ENCODE data around the gene PMIS2. TPM values are rescaled to one million over a fixed set of nuclear protein-coding genes. Genes with fewer than 3 reads are reported as not detected.

The PMIS2 gene
- total RNA-seq, 1 donor from 2014 or later, result not detected

DNA sequence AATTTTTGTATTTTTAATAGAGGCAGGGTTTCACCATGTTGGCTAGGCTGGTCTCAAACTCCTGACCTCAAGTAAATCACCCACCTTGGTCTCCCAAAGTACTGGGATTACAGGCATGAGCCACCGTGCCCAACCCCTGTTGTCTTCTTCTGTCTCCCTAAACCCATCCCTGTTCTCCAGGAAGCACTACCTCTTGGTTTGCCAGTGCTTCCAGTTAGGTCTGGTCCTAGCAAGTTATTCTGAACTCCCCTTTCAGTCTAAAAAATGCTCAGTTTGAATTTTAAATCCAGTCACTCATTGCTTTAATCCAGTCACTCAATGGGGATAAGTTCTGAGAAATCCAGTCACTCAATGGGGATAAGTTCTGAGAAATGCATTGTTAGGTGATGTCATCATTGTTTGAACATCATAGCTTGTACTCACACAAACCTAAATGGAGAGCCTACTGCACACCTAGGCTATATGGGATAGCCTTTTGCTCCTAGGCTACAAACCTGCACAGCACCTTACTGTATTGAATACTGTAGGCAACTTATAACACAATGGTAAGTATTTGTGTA lies 14.5 kb upstream of the PMIS2 start:
- no peak overlapping the region for H3K4me3 ChIP-seq (ENCODE audit: insufficient read depth, low read depth, low read length)
- no peak overlapping the region for H3K4me3 Mint-ChIP-seq (ENCODE audit: unreplicated experiment)
- no peak overlapping the region for H2AFZ ChIP-seq (ENCODE audit: low read depth, low read length)
- H3K4me1 ChIP-seq (ENCODE audit: insufficient read depth, low read length), result no peaks in the 10 kb centered on the region
- H3K27me3 ChIP-seq (ENCODE audit: insufficient read depth, low read length), result no peaks in the 10 kb centered on the region
- no peaks in the 10 kb centered on the region for H3K4me1 Mint-ChIP-seq (ENCODE audit: low read depth, unreplicated experiment)
- peaks cover 13% of the 10 kb centered on the region for H3K9me3 Mint-ChIP-seq (ENCODE audit: unreplicated experiment)
- no peak overlapping the region for H3K9ac ChIP-seq (ENCODE audit: low read length)
- no peak for DNase-seq (ENCODE audit: low read depth)
- no peak overlapping the region for H3K27ac ChIP-seq (ENCODE audit: low read depth, low read length)
- no peak for FAIRE-seq
- H3K9me3 ChIP-seq (ENCODE audit: insufficient read depth, low read depth, low read length), result peaks cover 6% of the 10 kb centered on the region
- no peaks in the 10 kb centered on the region for H3K36me3 Mint-ChIP-seq (ENCODE audit: low read depth, unreplicated experiment)
- H4K20me1 ChIP-seq (ENCODE audit: insufficient read depth, low read length), result no peaks in the 10 kb centered on the region
- TF ChIP-seq, protein P1, sequence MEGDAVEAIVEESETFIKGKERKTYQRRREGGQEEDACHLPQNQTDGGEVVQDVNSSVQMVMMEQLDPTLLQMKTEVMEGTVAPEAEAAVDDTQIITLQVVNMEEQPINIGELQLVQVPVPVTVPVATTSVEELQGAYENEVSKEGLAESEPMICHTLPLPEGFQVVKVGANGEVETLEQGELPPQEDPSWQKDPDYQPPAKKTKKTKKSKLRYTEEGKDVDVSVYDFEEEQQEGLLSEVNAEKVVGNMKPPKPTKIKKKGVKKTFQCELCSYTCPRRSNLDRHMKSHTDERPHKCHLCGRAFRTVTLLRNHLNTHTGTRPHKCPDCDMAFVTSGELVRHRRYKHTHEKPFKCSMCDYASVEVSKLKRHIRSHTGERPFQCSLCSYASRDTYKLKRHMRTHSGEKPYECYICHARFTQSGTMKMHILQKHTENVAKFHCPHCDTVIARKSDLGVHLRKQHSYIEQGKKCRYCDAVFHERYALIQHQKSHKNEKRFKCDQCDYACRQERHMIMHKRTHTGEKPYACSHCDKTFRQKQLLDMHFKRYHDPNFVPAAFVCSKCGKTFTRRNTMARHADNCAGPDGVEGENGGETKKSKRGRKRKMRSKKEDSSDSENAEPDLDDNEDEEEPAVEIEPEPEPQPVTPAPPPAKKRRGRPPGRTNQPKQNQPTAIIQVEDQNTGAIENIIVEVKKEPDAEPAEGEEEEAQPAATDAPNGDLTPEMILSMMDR (IDR thresholded peaks at IDR 0.05; ENCODE audit: insufficient read depth, low read depth, low read length), result no peak
- TF ChIP-seq EZH2 (IDR thresholded peaks at IDR 0.05; ENCODE audit: insufficient read depth, low read length), result no peak
- H3K4me2 ChIP-seq (ENCODE audit: low read length), result no peak overlapping the region
- no peaks in the 10 kb centered on the region for H3K36me3 ChIP-seq (ENCODE audit: insufficient read depth, low read length)
- no peaks in the 10 kb centered on the region for H3K79me2 ChIP-seq (ENCODE audit: insufficient read depth, low read length)
- no peak overlapping the region for H3K27ac Mint-ChIP-seq (ENCODE audit: unreplicated experiment)
- H3K27me3 Mint-ChIP-seq (ENCODE audit: low read depth, unreplicated experiment), result peaks cover 44% of the 10 kb centered on the region

DNA sequence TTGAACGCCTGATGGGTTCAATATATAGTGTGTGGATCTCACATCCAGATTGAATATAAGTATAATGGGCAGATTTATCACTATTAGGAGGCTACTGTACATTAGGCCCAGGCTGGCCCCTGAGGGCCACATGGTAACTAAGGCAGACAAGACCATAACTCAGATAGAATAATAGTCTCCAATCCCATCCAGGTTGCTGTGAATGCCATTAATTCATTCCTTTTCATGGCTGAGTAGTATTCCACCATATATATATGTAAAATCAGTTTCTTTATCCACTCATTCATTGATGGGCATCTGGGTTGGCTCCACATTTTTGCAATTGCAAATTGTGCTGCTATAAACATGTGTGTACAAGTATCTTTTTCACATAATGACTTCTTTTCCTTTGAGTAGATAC lies 8.1 kb upstream of the PMIS2 start:
- TF ChIP-seq, protein P1 (IDR thresholded peaks at IDR 0.05; ENCODE audit: insufficient read depth, low read depth, low read length), result no peak
- Histone ChIP-seq H3K4me3 (ENCODE audit: insufficient read depth, low read depth, low read length) (no peak overlapping the region), H3K9ac (ENCODE audit: low read length) (no peak overlapping the region), H3K36me3 (ENCODE audit: insufficient read depth, low read length) (no peaks in the 10 kb centered on the region), H2AFZ (ENCODE audit: low read depth, low read length) (no peak overlapping the region), H3K79me2 (ENCODE audit: insufficient read depth, low read length) (no peaks in the 10 kb centered on the region), H3K4me1 (ENCODE audit: insufficient read depth, low read length) (no peaks in the 10 kb centered on the region), H3K9me3 (ENCODE audit: insufficient read depth, low read depth, low read length) (peaks cover 10% of the 10 kb centered on the region), H4K20me1 (ENCODE audit: insufficient read depth, low read length) (no peaks in the 10 kb centered on the region), H3K27ac (ENCODE audit: low read depth, low read length) (no peak overlapping the region), H3K4me2 (ENCODE audit: low read length) (no peak overlapping the region), H3K27me3 (ENCODE audit: insufficient read depth, low read length) (no peaks in the 10 kb centered on the region)
- Mint-ChIP-seq H3K9me3 (ENCODE audit: unreplicated experiment) (peaks cover 23% of the 10 kb centered on the region), H3K4me3 (ENCODE audit: unreplicated experiment) (no peak overlapping the region), H3K4me1 (ENCODE audit: low read depth, unreplicated experiment) (no peaks in the 10 kb centered on the region), H3K27ac (ENCODE audit: unreplicated experiment) (no peak overlapping the region), H3K27me3 (ENCODE audit: low read depth, unreplicated experiment) (peaks cover 32% of the 10 kb centered on the region), H3K36me3 (ENCODE audit: low read depth, unreplicated experiment) (no peaks in the 10 kb centered on the region)
- DNase-seq (ENCODE audit: low read depth) (no peak), FAIRE-seq (no peak)

DNA sequence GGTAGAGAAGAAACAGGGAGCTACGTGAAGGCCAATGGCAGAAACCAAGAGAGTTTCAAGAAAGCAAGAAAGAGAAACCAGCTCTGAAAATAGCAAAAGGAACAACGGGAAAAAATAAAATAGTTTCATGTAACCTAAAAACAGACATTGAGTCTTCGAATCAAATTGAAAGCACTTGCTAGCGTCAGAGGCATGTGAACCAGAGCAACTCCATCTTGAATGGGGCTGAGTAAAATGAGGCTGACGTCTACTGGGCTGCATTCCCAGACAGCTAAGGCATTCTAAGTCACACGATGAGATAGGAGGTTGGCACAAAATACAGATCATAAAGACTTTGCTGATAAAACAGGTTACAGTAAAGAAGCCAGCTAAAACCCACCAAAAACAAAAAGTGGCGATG lies 7.3 kb upstream of the PMIS2 start:
- H3K4me1 ChIP-seq (ENCODE audit: insufficient read depth, low read length), result no peaks in the 10 kb centered on the region
- H3K9me3 ChIP-seq (ENCODE audit: insufficient read depth, low read depth, low read length), result peaks cover 10% of the 10 kb centered on the region
- DNase-seq (ENCODE audit: low read depth), result no peak
- TF ChIP-seq, protein P1 (IDR thresholded peaks at IDR 0.05; ENCODE audit: insufficient read depth, low read depth, low read length), result no peak
- no peak for TF ChIP-seq EZH2 (IDR thresholded peaks at IDR 0.05; ENCODE audit: insufficient read depth, low read length)
- no peaks in the 10 kb centered on the region for H4K20me1 ChIP-seq (ENCODE audit: insufficient read depth, low read length)
- no peaks in the 10 kb centered on the region for H3K27me3 ChIP-seq (ENCODE audit: insufficient read depth, low read length)
- no peaks in the 10 kb centered on the region for H3K4me1 Mint-ChIP-seq (ENCODE audit: low read depth, unreplicated experiment)
- no peak overlapping the region for H3K27ac Mint-ChIP-seq (ENCODE audit: unreplicated experiment)
- peaks cover 29% of the 10 kb centered on the region for H3K27me3 Mint-ChIP-seq (ENCODE audit: low read depth, unreplicated experiment)
- H3K4me2 ChIP-seq (ENCODE audit: low read length), result no peak overlapping the region
- H3K27ac ChIP-seq (ENCODE audit: low read depth, low read length), result no peak overlapping the region
- peaks cover 21% of the 10 kb centered on the region for H3K9me3 Mint-ChIP-seq (ENCODE audit: unreplicated experiment)
- FAIRE-seq, result no peak
- H3K36me3 Mint-ChIP-seq (ENCODE audit: low read depth, unreplicated experiment), result no peaks in the 10 kb centered on the region
- H3K4me3 Mint-ChIP-seq (ENCODE audit: unreplicated experiment), result no peak overlapping the region
- no peak overlapping the region for H2AFZ ChIP-seq (ENCODE audit: low read depth, low read length)
- H3K9ac ChIP-seq (ENCODE audit: low read length), result no peak overlapping the region
- no peaks in the 10 kb centered on the region for H3K36me3 ChIP-seq (ENCODE audit: insufficient read depth, low read length)
- no peak overlapping the region for H3K4me3 ChIP-seq (ENCODE audit: insufficient read depth, low read depth, low read length)
- H3K79me2 ChIP-seq (ENCODE audit: insufficient read depth, low read length), result no peaks in the 10 kb centered on the region
